ENCODE measurements around the gene HOMER3. TPM values are rescaled to one million over a fixed set of nuclear protein-coding genes. Genes with fewer than 3 reads are reported as not detected.

The HOMER3 gene
- total and polyA plus RNA-seq, 2 donors (not counting 3 experiments of a cell fraction or from before 2014, with no cell fraction given) = 139 to 184 TPM

- DNase-seq (ENCODE audit: low read depth, low spot score) (no peak), FAIRE-seq (no peak)
- Histone ChIP-seq H3K4me3 (replicated peaks in 1 of 3; ENCODE audit: insufficient read depth in 1 of 3, low read depth in 1 of 3, low read length in 3 of 3) (no peak overlapping the region), H3K36me3 (ENCODE audit: control insufficient read depth in 2 of 2, extremely low read depth in 1 of 2, insufficient read depth in 2 of 2, low read length in 2 of 2) (peaks cover 0 to 1% of the 10 kb centered on the region in 2 experiments), H3K4me2 (ENCODE audit: insufficient read depth, low read length) (no peak overlapping the region), H3K9ac (replicated peaks; ENCODE audit: extremely low read depth, insufficient read depth, low read length) (no peak overlapping the region), H3K9me1 (replicated peaks; ENCODE audit: control insufficient read depth, extremely low read depth, insufficient read depth, low read length) (no peaks in the 10 kb centered on the region), H3K27me3 (ENCODE audit: control insufficient read depth in 2 of 2, insufficient read depth in 2 of 2, low read length in 2 of 2) (no peaks in the 10 kb centered on the region), H2AFZ (ENCODE audit: low read depth, low read length) (no peak overlapping the region), H3K27ac (ENCODE audit: insufficient read depth, low read depth, low read length) (no peak overlapping the region), H3K4me1 (ENCODE audit: control insufficient read depth, extremely low read depth, insufficient read depth, low read length) (peaks cover 3% of the 10 kb centered on the region), H3K9me3 (replicated peaks; ENCODE audit: control insufficient read depth, insufficient read depth, low read length) (no peaks in the 10 kb centered on the region), H3K79me2 (ENCODE audit: control insufficient read depth, insufficient read depth, low read length) (no peaks in the 10 kb centered on the region), H4K20me1 (replicated peaks; ENCODE audit: control insufficient read depth, extremely low read depth, insufficient read depth, low read length) (no peaks in the 10 kb centered on the region)
- TF ChIP-seq EZH2 (IDR thresholded peaks at IDR 0.05; ENCODE audit: borderline replicate concordance, low read depth, low read length, severe bottlenecking) = no peak
- TF ChIP-seq MYC (IDR thresholded peaks at IDR 0.05; ENCODE audit: low read depth, low read length) = no peak
- TF ChIP-seq POLR2AphosphoS5 (IDR thresholded peaks at IDR 0.05; ENCODE audit: insufficient read depth, low read depth, low read length) = no peak
- no peak for TF ChIP-seq GATA2 (IDR thresholded peaks at IDR 0.05; ENCODE audit: insufficient read depth, insufficient read length, low read depth, low read length)
- TF ChIP-seq CTCF (IDR thresholded peaks at IDR 0.05; ENCODE audit: extremely low read depth in 1 of 2, insufficient read depth in 1 of 2, low read depth in 1 of 2, low read length in 2 of 2) = no peak
- TF ChIP-seq FOS (IDR thresholded peaks at IDR 0.05; ENCODE audit: borderline replicate concordance, insufficient read depth, low read length) = no peak
- no peak for TF ChIP-seq JUN (IDR thresholded peaks at IDR 0.05; ENCODE audit: borderline replicate concordance, insufficient read depth, insufficient read length, low read depth)
- no peak for TF ChIP-seq MAX (IDR thresholded peaks at IDR 0.05; ENCODE audit: insufficient read depth, insufficient read length)
- TF ChIP-seq POLR2A (IDR thresholded peaks at IDR 0.05; ENCODE audit: low read depth, low read length) = no peak
- dilution Hi-C loops (cut with MboI; ENCODE audit: extremely low pct_ligation_motif_present, low sequenced_read_pairs) = no loop called here
- POLR2A ChIA-PET = no interaction called here
- no TSS peak for BruUV-seq (replicated peaks)
- intact Hi-C loops (cut with micrococcal nuclease) = no loop called here
- CTCF ChIA-PET = no interaction called here
These were observed 5.3 kb upstream of the HOMER3 start for GRCh38 chr19:18946335-18946734.

Data from endothelial cell of umbilical vein (primary cell).